Neuronal stem cell (in vitro differentiated cells): Measurements from ENCODE around the gene SCN8A.

Source experiments
- DNase-seq: peaks from one replicate; pipeline ENCODE4 v3.0.0-alpha.2; 2013; ENCODE audit warnings: low spot score
- H2AFZ ChIP-seq: one replicate; pipeline ENCODE4 v1.6.1; 2013; ENCODE audit warnings: mild to moderate bottlenecking, low read length, inconsistent platforms
- H2AK5ac ChIP-seq: 2 replicates; pipeline ENCODE4 v1.6.1; 2013; ENCODE audit warnings: low read depth, mild to moderate bottlenecking, inconsistent platforms, low read length, moderate library complexity, mixed read lengths
- H2BK120ac ChIP-seq: 2 replicates; pipeline ENCODE4 v1.6.1; 2013; ENCODE audit warnings: low read depth, mild to moderate bottlenecking, inconsistent platforms, low read length, moderate library complexity, mixed read lengths
- H2BK12ac ChIP-seq: one replicate; pipeline ENCODE4 v1.6.1; 2013; ENCODE audit warnings: low read length, inconsistent platforms
- H2BK15ac ChIP-seq: 2 replicates; pipeline ENCODE4 v1.6.1; 2013; ENCODE audit warnings: mild to moderate bottlenecking, low read length, inconsistent platforms, mixed read lengths
- H2BK5ac ChIP-seq: one replicate; pipeline ENCODE4 v1.6.1; 2013; ENCODE audit warnings: inconsistent platforms, mild to moderate bottlenecking, low read length, moderate library complexity
- H3K14ac ChIP-seq: one replicate; pipeline ENCODE4 v1.6.1; 2013; ENCODE audit warnings: low read length, inconsistent platforms
- H3K18ac ChIP-seq: 2 replicates; pipeline ENCODE4 v1.6.1; 2013; ENCODE audit warnings: low read length, inconsistent platforms
- H3K23ac ChIP-seq: 2 replicates; pipeline ENCODE4 v1.6.1; 2013; ENCODE audit warnings: low read depth, mild to moderate bottlenecking, mixed read lengths, low read length, inconsistent platforms; ENCODE audit not compliant: poor library complexity
- H3K27ac ChIP-seq: replicated peaks from 3 replicates; pipeline ENCODE4 v1.5.1; 2013; ENCODE audit warnings: low read length, inconsistent platforms
- H3K27me3 ChIP-seq, 3 experiments: 2 replicates each; pipeline ENCODE4 v1.6.1; 2013; ENCODE audit warnings: low read length in 3 of 3, mild to moderate bottlenecking in 2 of 3, inconsistent platforms in 1 of 3, low read depth in 1 of 3, mixed read lengths in 1 of 3, moderate library complexity in 1 of 3; ENCODE audit not compliant: control insufficient read depth in 3 of 3, insufficient read depth in 3 of 3
- H3K36me3 ChIP-seq, 2 donors: replicated peaks in 1 of 2; 2 replicates each; pipeline ENCODE4 v1.6.1; 2013; ENCODE audit warnings: low read length in 2 of 2; ENCODE audit not compliant: control insufficient read depth in 2 of 2, insufficient read depth in 2 of 2
- H3K4ac ChIP-seq: 2 replicates; pipeline ENCODE4 v1.6.1; 2013; ENCODE audit warnings: inconsistent platforms, mild to moderate bottlenecking, low read length, moderate library complexity
- H3K4me1 ChIP-seq, 2 donors: 1 replicate in 1 of 2; 2 replicates in 1 of 2; pipeline ENCODE4 v1.6.1; 2013; ENCODE audit warnings: low read length in 2 of 2, low read depth in 1 of 2; ENCODE audit not compliant: control insufficient read depth in 2 of 2, insufficient read depth in 1 of 2
- H3K4me2 ChIP-seq: one replicate; pipeline ENCODE4 v1.6.1; 2013; ENCODE audit warnings: mild to moderate bottlenecking, low read length, inconsistent platforms; ENCODE audit not compliant: insufficient read depth, poor library complexity, severe bottlenecking
- H3K4me3 ChIP-seq, 2 donors: 2 replicates each; pipeline ENCODE4 v1.5.1; 2013; ENCODE audit warnings: low read length in 2 of 2, mild to moderate bottlenecking in 2 of 2, inconsistent platforms in 1 of 2, moderate library complexity in 1 of 2
- H3K79me1 ChIP-seq: one replicate; pipeline ENCODE4 v1.6.1; 2013; ENCODE audit warnings: low read depth, mild to moderate bottlenecking, inconsistent platforms, low read length, moderate library complexity
- H3K9ac ChIP-seq: one replicate; pipeline ENCODE4 v1.6.1; 2013; ENCODE audit warnings: mild to moderate bottlenecking, low read depth, low read length, inconsistent platforms; ENCODE audit not compliant: poor library complexity
- H3K9me3 ChIP-seq, 2 donors: replicated peaks in 1 of 2; 2 replicates each; pipeline versions ENCODE3 to v1.6.1; 2013; ENCODE audit warnings: low read length in 2 of 2, mild to moderate bottlenecking in 2 of 2, inconsistent platforms in 1 of 2, low read depth in 1 of 2, mixed read lengths in 1 of 2, moderate library complexity in 1 of 2; ENCODE audit not compliant: control insufficient read depth in 2 of 2, insufficient read depth in 1 of 2
- H4K8ac ChIP-seq: one replicate; pipeline ENCODE4 v1.6.1; 2013; ENCODE audit warnings: low read depth, mild to moderate bottlenecking, inconsistent platforms, low read length, moderate library complexity
- H4K91ac ChIP-seq: one replicate; pipeline ENCODE4 v1.6.1; 2013; ENCODE audit warnings: low read length, low read depth, mild to moderate bottlenecking, inconsistent platforms; ENCODE audit not compliant: poor library complexity
- WGBS, 2 donors: extraction: QIAGEN DNeasy Blood & Tissue Kit; methylation state at CpG; one replicate each; pipeline ENCODE4 v1.1.7; 2013; ENCODE audit warnings: missing lambda C conversion rate in 2 of 2, mixed read lengths in 1 of 2; ENCODE audit not compliant: insufficient read length in 2 of 2, insufficient replicate concordance in 1 of 2; ENCODE audit errors: extremely low coverage in 2 of 2; 5-methylcytosine and 5-hydroxymethylcytosine counted together

The SCN8A gene

DNA sequence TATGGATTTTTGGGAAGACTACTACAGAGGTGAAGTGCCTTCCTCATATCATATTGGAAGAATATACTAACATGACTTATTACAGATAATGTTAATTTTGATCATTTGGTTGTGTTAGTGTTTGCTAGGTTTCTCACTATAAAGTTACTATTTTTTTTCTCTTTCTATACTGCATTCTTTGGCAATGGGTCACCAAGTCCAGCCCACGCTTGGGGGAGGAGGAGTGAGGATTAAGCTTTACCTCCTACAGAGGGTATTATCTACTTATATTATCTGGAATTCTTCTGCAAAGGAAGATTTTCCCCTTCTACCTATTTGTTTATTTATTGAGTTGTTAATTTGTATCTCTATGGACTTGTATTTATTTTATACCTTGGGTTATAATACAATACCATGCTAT lies 31.5 kb downstream of the SCN8A start:
- H2BK15ac ChIP-seq: no peak overlapping the region
- H3K4me3 ChIP-seq: no peak overlapping the region
- no peak overlapping the region for H3K27ac ChIP-seq
- no peaks in the 10 kb centered on the region for H3K27me3 ChIP-seq
- WGBS, 2 donors: no CpG with 5 or more reads among the region's 1 CpG
- no peak overlapping the region for H2AFZ ChIP-seq
- no peak overlapping the region for H3K4ac ChIP-seq
- H2AK5ac ChIP-seq: no peak overlapping the region
- H3K14ac ChIP-seq: no peak overlapping the region
- H4K8ac ChIP-seq: no peak overlapping the region
- H2BK120ac ChIP-seq: no peak overlapping the region
- H3K36me3 ChIP-seq: no peaks in the 10 kb centered on the region
- H2BK12ac ChIP-seq: no peak overlapping the region
- no peak overlapping the region for H4K91ac ChIP-seq
- no peak overlapping the region for H3K23ac ChIP-seq
- no peak overlapping the region for H3K18ac ChIP-seq
- no peaks in the 10 kb centered on the region for H3K79me1 ChIP-seq
- no peak overlapping the region for H3K4me2 ChIP-seq
- peaks cover 0 to 4% of the 10 kb centered on the region in 2 donors for H3K4me1 ChIP-seq
- no peak for DNase-seq
- H2BK5ac ChIP-seq: no peak overlapping the region
- H3K9me3 ChIP-seq: peaks cover 0 to 6% of the 10 kb centered on the region in 2 donors
- H3K9ac ChIP-seq: no peak overlapping the region

DNA sequence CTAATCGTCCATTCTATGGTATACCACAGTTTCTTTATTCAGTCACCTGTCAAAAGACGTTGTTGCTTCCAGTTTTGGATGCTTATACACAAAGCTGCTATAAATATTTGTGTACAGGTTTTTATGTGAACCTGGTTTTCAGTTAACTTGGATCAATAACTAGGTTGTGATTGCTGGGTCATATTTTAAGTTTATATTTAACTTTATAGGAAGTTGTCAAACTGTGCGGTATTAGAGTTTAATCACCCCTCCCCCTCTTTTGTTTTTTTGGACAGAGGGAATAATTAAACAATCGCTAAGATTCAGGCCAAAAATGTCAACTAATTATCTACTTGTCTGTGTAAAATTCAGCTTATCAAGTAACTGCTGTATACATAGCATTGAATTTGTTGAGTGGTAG lies 34.3 kb downstream of the SCN8A start:
- no CpG with 5 or more reads among the region's 4 CpGs for WGBS, 2 donors

DNA sequence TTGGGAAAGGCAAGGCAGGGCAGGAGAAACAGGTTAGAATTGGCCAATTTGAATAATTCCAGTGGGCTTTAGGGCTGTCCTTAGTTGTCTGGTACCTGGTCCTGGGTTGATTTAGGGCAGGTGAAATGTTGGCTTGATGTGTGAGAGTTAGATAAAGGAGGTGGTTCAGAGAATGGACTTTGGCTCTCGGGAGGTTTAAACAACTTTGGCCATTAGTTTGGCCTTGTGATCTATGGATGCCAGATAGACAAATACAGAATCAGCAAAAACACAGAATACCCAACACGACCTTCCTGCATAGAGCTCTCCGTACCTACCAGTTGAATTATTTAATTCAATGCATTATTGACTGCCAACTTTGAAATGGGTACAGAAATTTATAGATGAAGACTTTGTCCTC lies 35.1 kb downstream of the SCN8A start:
- Histone ChIP-seq H3K4ac (no peak overlapping the region), H3K9me3 (peaks cover 0 to 4% of the 10 kb centered on the region in 2 donors), H2BK120ac (no peak overlapping the region), H2BK15ac (no peak overlapping the region), H4K91ac (no peak overlapping the region), H3K36me3 (no peaks in the 10 kb centered on the region), H3K4me2 (no peak overlapping the region), H3K23ac (no peak overlapping the region), H3K27me3 (no peaks in the 10 kb centered on the region), H3K9ac (no peak overlapping the region), H3K18ac (no peak overlapping the region), H2BK5ac (no peak overlapping the region), H3K14ac (no peak overlapping the region), H2AFZ (no peak overlapping the region), H2AK5ac (no peak overlapping the region), H3K79me1 (no peaks in the 10 kb centered on the region), H3K4me1 (peaks cover 6 to 8% of the 10 kb centered on the region in 2 donors), H4K8ac (no peak overlapping the region), H3K4me3 (no peak overlapping the region), H2BK12ac (no peak overlapping the region), H3K27ac (no peak overlapping the region)
- DNase-seq: no peak
- no CpG with 5 or more reads among the region's 3 CpGs for WGBS, 2 donors

More for the DNA sequence above, 34.3 kb downstream of the SCN8A start:
- Histone ChIP-seq H3K9ac (no peak overlapping the region), H2BK5ac (no peak overlapping the region), H2AK5ac (no peak overlapping the region), H2BK15ac (no peak overlapping the region), H2BK12ac (no peak overlapping the region), H2AFZ (no peak overlapping the region), H4K91ac (no peak overlapping the region), H3K4me1 (peaks cover 4% of the 10 kb centered on the region in 2 donors), H3K4me3 (no peak overlapping the region), H3K27ac (no peak overlapping the region), H3K9me3 (peaks cover 0 to 4% of the 10 kb centered on the region in 2 donors), H3K36me3 (no peaks in the 10 kb centered on the region), H3K27me3 (no peaks in the 10 kb centered on the region), H3K4me2 (no peak overlapping the region), H3K23ac (no peak overlapping the region), H2BK120ac (no peak overlapping the region), H3K4ac (no peak overlapping the region), H3K14ac (no peak overlapping the region), H3K79me1 (no peaks in the 10 kb centered on the region), H4K8ac (no peak overlapping the region), H3K18ac (no peak overlapping the region)
- no peak for DNase-seq

DNA sequence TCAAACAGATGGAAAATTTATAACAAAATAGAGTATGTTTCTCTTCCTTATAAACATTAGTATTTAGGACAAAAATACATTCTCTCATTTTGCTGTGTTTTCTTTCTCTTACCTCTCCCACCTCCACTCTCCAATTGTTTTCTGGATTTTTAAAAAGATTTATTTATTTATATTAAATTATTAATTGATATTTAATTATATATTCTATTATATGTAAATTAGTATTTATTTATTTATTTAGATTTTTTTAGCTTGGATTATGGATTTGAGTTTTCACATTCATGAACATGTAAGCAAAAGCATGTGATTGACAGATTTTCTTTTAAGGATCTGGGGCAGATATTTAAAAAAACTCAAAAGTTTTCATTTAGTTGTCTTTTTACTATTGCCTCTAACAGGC lies 35.6 kb downstream of the SCN8A start:
- Histone ChIP-seq H3K36me3 (no peaks in the 10 kb centered on the region), H3K23ac (no peak overlapping the region), H4K91ac (no peak overlapping the region), H3K4me1 (peaks cover 10 to 13% of the 10 kb centered on the region in 2 donors), H2BK120ac (no peak overlapping the region), H2BK12ac (no peak overlapping the region), H3K27me3 (no peaks in the 10 kb centered on the region), H2BK5ac (no peak overlapping the region), H3K18ac (no peak overlapping the region), H3K9me3 (peaks cover 0 to 4% of the 10 kb centered on the region in 2 donors), H2AFZ (no peak overlapping the region), H3K4ac (no peak overlapping the region), H4K8ac (no peak overlapping the region), H3K9ac (no peak overlapping the region), H3K27ac (no peak overlapping the region), H3K4me3 (no peak overlapping the region), H2BK15ac (no peak overlapping the region), H2AK5ac (no peak overlapping the region), H3K14ac (no peak overlapping the region), H3K4me2 (no peak overlapping the region), H3K79me1 (no peaks in the 10 kb centered on the region)
- no peak for DNase-seq
